OCI-LY7 (cell line): ENCODE data around the gene CCNE1. TPM values are rescaled to one million over a fixed set of nuclear protein-coding genes. Genes with fewer than 3 reads are reported as not detected.

Experiments
- BruUV-seq: library from RNA; stranded (reverse); fragments of 400-500 nt; replicated peaks from 2 replicates; lab custom pipeline; 2021; lab: Mats Ljungman, UMichigan
- CTCF ChIA-PET: fragments of 300-600 bp; sonication (Branson Sonifier 250); formaldehyde crosslinking; loops from one replicate; lab custom pipeline; 2022; ENCODE audit warnings: antibody characterized with exemption; ENCODE audit not compliant: unreplicated experiment; lab: Charles Lee
- POLR2A ChIA-PET: fragments of 300-600 bp; sonication (Branson Sonifier 250); formaldehyde crosslinking; loops from one replicate; lab custom pipeline; 2022; ENCODE audit warnings: antibody characterized with exemption; lab: Charles Lee
- DNase-seq: peaks from one replicate; pipeline ENCODE4 v3.0.0-alpha.2; 2015; ENCODE audit warnings: low spot score
- H2AFZ ChIP-seq: fragments of 200-600 bp; sonication (generic), shearing (Covaris generic); 2 replicates; pipeline ENCODE4 v1.6.1; 2014; ENCODE audit warnings: mild to moderate bottlenecking, antibody characterized with exemption, low read length, moderate library complexity
- H3K27ac ChIP-seq: fragments of 200-600 bp; sonication (generic); 2 replicates; pipeline ENCODE4 v1.5.1; 2014; ENCODE audit warnings: mixed run types, low read depth, mild to moderate bottlenecking, moderate library complexity, low read length, inconsistent platforms; ENCODE audit not compliant: poor library complexity, severe bottlenecking
- H3K36me3 ChIP-seq: fragments of 200-600 bp; sonication (generic); 2 replicates; pipeline ENCODE4 v1.6.1; 2014; ENCODE audit warnings: mild to moderate bottlenecking, antibody characterized with exemption, low read length, moderate library complexity, mixed read lengths; ENCODE audit not compliant: insufficient read depth
- H3K4me1 ChIP-seq: fragments of 200-600 bp; sonication (generic); 2 replicates; pipeline ENCODE4 v1.5.1; 2014; ENCODE audit warnings: mild to moderate bottlenecking, low read length; ENCODE audit not compliant: insufficient read depth, poor library complexity, severe bottlenecking
- H3K4me2 ChIP-seq: fragments of 200-600 bp; sonication (generic); 2 replicates; pipeline ENCODE4 v1.6.1; 2014; ENCODE audit warnings: mild to moderate bottlenecking, low read length
- H3K4me3 ChIP-seq: fragments of 200-600 bp; sonication (generic); 2 replicates; pipeline ENCODE4 v1.5.1; 2014; ENCODE audit warnings: mild to moderate bottlenecking, low read depth, low read length; ENCODE audit not compliant: poor library complexity, severe bottlenecking
- H3K79me2 ChIP-seq: fragments of 200-600 bp; sonication (generic); 2 replicates; pipeline ENCODE4 v1.6.1; 2016; ENCODE audit warnings: low read depth, mild to moderate bottlenecking, low read length, moderate library complexity, mixed read lengths; ENCODE audit not compliant: insufficient read depth
- H3K9me2 ChIP-seq: fragments of 200-600 bp; sonication (generic); 2 replicates; pipeline ENCODE4 v1.6.1; 2016; ENCODE audit warnings: mild to moderate bottlenecking, low read length, mixed read lengths; ENCODE audit not compliant: insufficient read depth
- H3K9me3 ChIP-seq: fragments of 200-600 bp; sonication (generic); 2 replicates; pipeline ENCODE4 v1.6.1; 2014; ENCODE audit warnings: mild to moderate bottlenecking, mixed run types, low read length, mixed read lengths
- H4K20me1 ChIP-seq: fragments of 200-600 bp; sonication (generic); 2 replicates; pipeline ENCODE4 v1.6.1; 2014; ENCODE audit warnings: mild to moderate bottlenecking, antibody characterized with exemption, low read length, moderate library complexity, mixed read lengths; ENCODE audit not compliant: insufficient read depth
- CTCF ChIP-seq: fragments of 200-600 bp; sonication (generic); conservative IDR thresholded peaks from 2 replicates; pipeline ENCODE4 v1.5.1; 2014; ENCODE audit warnings: mild to moderate bottlenecking, antibody characterized with exemption, low read length, moderate library complexity, mixed read lengths
- EZH2phosphoT487 ChIP-seq: fragments of 200-600 bp; sonication (generic); IDR thresholded peaks from 2 replicates; pipeline ENCODE4 v1.6.1; 2018; ENCODE audit warnings: low read depth, borderline replicate concordance, mild to moderate bottlenecking, mixed run types, antibody characterized with exemption, low read length, moderate library complexity, mixed read lengths
- intact Hi-C: fragments of 100-400 bp; cut with micrococcal nuclease; formaldehyde crosslinking; loops from one replicate; pipeline ENCODE4 v1.10.0; 2022; ENCODE audit not compliant: unreplicated experiment
- total RNA-seq, 2 experiments: library from RNA; depleted of rRNA in 1 of 2; stranded (reverse); fragments of >200 nt in 1 of 2; shearing (Covaris generic) in 1 of 2; gene quantifications; 2 replicates each; pipeline ENCODE4 v1.2.3, GENCODE V29; 2014 to 2022

Gene CCNE1
- total RNA-seq, 2 experiments from 2014 or later: 23.2 to 36.1 TPM

DNA sequence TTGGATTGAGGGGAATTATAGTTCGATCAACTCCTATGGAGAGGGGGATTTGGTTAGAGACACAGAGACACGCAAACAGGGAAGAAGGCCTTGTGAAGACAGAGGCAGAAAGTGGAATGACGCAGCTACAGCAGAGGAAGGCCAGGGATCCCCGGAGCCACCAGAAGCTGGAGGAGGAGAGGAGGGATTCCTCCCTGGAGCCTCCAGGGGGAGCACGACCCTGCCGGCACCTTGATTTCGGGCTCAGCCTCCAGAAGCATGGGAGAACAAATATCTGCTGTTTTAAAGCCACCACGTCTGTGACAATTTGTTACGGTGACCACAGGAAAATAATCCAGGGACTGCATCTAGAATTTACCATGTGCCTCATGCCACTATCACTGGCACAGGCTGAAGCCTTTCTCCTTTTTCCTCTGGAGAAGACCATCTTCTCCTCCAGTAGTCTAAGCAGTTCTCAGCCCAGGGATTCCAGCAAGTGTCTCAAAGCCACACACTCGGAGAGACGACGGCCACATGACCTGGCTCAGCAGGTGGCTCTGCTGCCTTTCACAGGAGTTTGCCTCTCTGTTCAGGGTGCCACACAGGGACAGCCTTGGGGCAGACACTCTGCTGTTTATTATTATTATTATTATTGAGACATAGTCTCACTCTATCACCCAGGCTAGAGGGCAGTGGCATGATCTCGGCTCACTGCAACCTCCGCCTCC is 39.9 kb upstream of the CCNE1 start:
- ChIA-PET CTCF (no interaction called here), POLR2A (interaction anchor here (0.5 kb wide), 1 partner anchor 11 kb away, joined by 3 read pairs; no protein-coding TSS in a partner anchor)
- no peaks in the 10 kb centered on the region for H3K9me3 ChIP-seq
- H2AFZ ChIP-seq: no peak overlapping the region
- BruUV-seq: no TSS peak
- H3K4me2 ChIP-seq: no peak overlapping the region
- H3K79me2 ChIP-seq: no peaks in the 10 kb centered on the region
- H4K20me1 ChIP-seq: no peaks in the 10 kb centered on the region
- no peaks in the 10 kb centered on the region for H3K9me2 ChIP-seq
- no peaks in the 10 kb centered on the region for H3K36me3 ChIP-seq
- intact Hi-C loops: no loop called here
- H3K4me3 ChIP-seq: no peak overlapping the region
- peak; percentile 34 for DNase-seq
- H3K27ac ChIP-seq: no peak overlapping the region
- no peaks in the 10 kb centered on the region for H3K4me1 ChIP-seq
- TF ChIP-seq CTCF (peak; percentile 63), EZH2phosphoT487 (no peak)

DNA sequence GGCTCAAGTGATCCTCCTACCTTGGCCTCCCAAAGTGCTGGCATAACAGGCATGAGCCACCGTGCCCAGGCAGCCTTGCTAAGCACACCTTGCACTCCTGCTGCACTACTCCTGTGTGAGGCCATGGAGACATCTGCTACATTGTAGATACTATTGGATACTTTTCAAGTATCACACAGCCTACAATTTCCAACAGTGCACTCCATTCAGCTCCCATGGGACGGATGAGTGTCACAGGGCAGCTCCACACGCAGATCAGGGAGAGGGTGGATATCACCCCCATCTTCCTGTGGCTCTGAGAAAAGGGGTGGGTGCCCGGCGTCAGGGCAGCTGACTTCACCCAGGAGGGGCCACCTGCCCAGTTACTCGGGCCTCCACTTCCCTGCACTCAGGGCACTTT is 39.1 kb upstream of the CCNE1 start:
- H3K4me1 ChIP-seq: no peaks in the 10 kb centered on the region
- H3K27ac ChIP-seq: no peak overlapping the region
- H3K4me3 ChIP-seq: no peak overlapping the region
- no peaks in the 10 kb centered on the region for H3K9me2 ChIP-seq
- H2AFZ ChIP-seq: no peak overlapping the region
- no peak for TF ChIP-seq EZH2phosphoT487
- no peak for TF ChIP-seq CTCF
- no peaks in the 10 kb centered on the region for H4K20me1 ChIP-seq
- no peaks in the 10 kb centered on the region for H3K36me3 ChIP-seq
- CTCF ChIA-PET: interaction anchor here (0.6 kb wide), 1 partner anchor 15 kb away, joined by 3 read pairs; no protein-coding TSS in a partner anchor
- intact Hi-C loops: no loop called here
- POLR2A ChIA-PET: no interaction called here
- no peaks in the 10 kb centered on the region for H3K79me2 ChIP-seq
- H3K4me2 ChIP-seq: no peak overlapping the region
- no peak for DNase-seq
- no TSS peak for BruUV-seq
- no peaks in the 10 kb centered on the region for H3K9me3 ChIP-seq

DNA sequence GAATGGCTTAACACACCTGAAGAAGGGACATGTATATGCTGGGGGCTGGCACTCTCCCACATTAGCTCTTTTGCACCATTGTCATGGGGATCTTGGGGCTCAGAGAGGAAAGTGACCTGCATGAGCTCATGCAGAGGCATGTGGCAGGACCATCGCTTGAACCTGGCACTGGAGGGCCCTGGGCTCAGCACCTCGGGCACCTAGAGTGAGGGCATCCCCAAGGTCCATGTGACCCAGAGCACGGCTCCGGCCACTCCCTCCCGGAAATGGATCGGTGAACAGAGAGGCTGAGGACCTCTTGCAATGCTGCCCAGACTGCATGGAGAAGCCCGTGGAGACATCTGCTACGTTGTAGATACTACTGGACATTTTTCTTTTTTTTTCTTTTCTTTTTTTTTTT is 38.6 kb upstream of the CCNE1 start:
- BruUV-seq: no TSS peak
- no peak overlapping the region for H3K4me3 ChIP-seq
- no peaks in the 10 kb centered on the region for H3K79me2 ChIP-seq
- no peak overlapping the region for H2AFZ ChIP-seq
- no peaks in the 10 kb centered on the region for H3K4me1 ChIP-seq
- no peaks in the 10 kb centered on the region for H3K9me3 ChIP-seq
- H3K36me3 ChIP-seq: no peaks in the 10 kb centered on the region
- no peak overlapping the region for H3K27ac ChIP-seq
- H4K20me1 ChIP-seq: no peaks in the 10 kb centered on the region
- ChIA-PET CTCF (interaction anchor here (0.6 kb wide), 1 partner anchor 15 kb away, joined by 3 read pairs; no protein-coding TSS in a partner anchor), POLR2A (interaction anchor here (0.7 kb wide), 1 partner anchor 12 kb away, joined by 3 read pairs; no protein-coding TSS in a partner anchor)
- intact Hi-C loops: no loop called here
- no peaks in the 10 kb centered on the region for H3K9me2 ChIP-seq
- TF ChIP-seq EZH2phosphoT487 (no peak), CTCF (no peak)
- H3K4me2 ChIP-seq: no peak overlapping the region
- no peak for DNase-seq
